HEK293 (cell line): ENCODE results near the gene ZDHHC3.

ENCODE experiments used
- RBAK ChIP-seq: fragments of 450-650 bp; formaldehyde crosslinking; IDR thresholded peaks from 2 replicates; pipeline ENCODE4 v1.5.1; 2016; ENCODE audit warnings: missing biosample characterization, missing genetic modification characterization
- SP7 ChIP-seq: fragments of 450-650 bp; formaldehyde crosslinking; IDR thresholded peaks from 2 replicates; pipeline ENCODE4 v1.5.1; 2016; ENCODE audit warnings: missing biosample characterization, missing genetic modification characterization
- YY1 ChIP-seq: fragments of 450-650 bp; formaldehyde crosslinking; IDR thresholded peaks from 2 replicates; pipeline ENCODE4 v1.5.1; 2018; ENCODE audit warnings: missing biosample characterization, missing genetic modification characterization
- YY2 ChIP-seq: fragments of 450-650 bp; formaldehyde crosslinking; IDR thresholded peaks from 2 replicates; pipeline ENCODE4 v1.5.1; 2016; ENCODE audit warnings: missing biosample characterization, missing genetic modification characterization
- ZEB2 ChIP-seq: fragments of 450-650 bp; formaldehyde crosslinking; IDR thresholded peaks from 2 replicates; pipeline ENCODE4 v1.5.1; 2016; ENCODE audit warnings: missing biosample characterization, missing genetic modification characterization
- ZNF19 ChIP-seq: fragments of 450-650 bp; formaldehyde crosslinking; IDR thresholded peaks from 2 replicates; pipeline ENCODE4; 2016; ENCODE audit warnings: missing biosample characterization, missing genetic modification characterization, low read depth
- ZNF2 ChIP-seq: fragments of 450-650 bp; formaldehyde crosslinking; IDR thresholded peaks from 2 replicates; pipeline ENCODE4 v1.5.1; 2016; ENCODE audit warnings: missing biosample characterization, missing genetic modification characterization
- ZNF274 ChIP-seq, 2 experiments: fragments of 200-500 bp in 1 of 2; fragments of 450-650 bp in 1 of 2; sonication (Bioruptor generic) in 1 of 2; formaldehyde crosslinking in 1 of 2; IDR thresholded peaks; 2 replicates each; pipeline versions ENCODE4 v1.5.1 to v1.6.1; 2014 to 2016; ENCODE audit warnings: borderline replicate concordance in 1 of 2, inconsistent platforms in 1 of 2, low read length in 1 of 2, missing biosample characterization in 1 of 2, missing genetic modification characterization in 1 of 2
- ZNF510 ChIP-seq: fragments of 450-650 bp; formaldehyde crosslinking; IDR thresholded peaks from 2 replicates; pipeline ENCODE4 v1.5.1; 2018; ENCODE audit warnings: mild to moderate bottlenecking, missing genetic modification characterization, missing biosample characterization; ENCODE audit not compliant: insufficient replicate concordance
- ZNF560 ChIP-seq: fragments of 450-650 bp; formaldehyde crosslinking; IDR thresholded peaks from 2 replicates; pipeline ENCODE4 v1.5.1; 2017; ENCODE audit warnings: missing biosample characterization, missing genetic modification characterization, borderline replicate concordance
- ZNF747 ChIP-seq: fragments of 450-650 bp; formaldehyde crosslinking; IDR thresholded peaks from 2 replicates; pipeline ENCODE4 v1.5.1; 2016; ENCODE audit warnings: missing biosample characterization, missing genetic modification characterization
- TF ChIP-seq, protein P1 (sequence below): fragments of 450-650 bp; formaldehyde crosslinking; IDR thresholded peaks from 2 replicates; pipeline ENCODE4 v1.5.1; 2016; ENCODE audit warnings: missing biosample characterization, missing genetic modification characterization

DNA sequence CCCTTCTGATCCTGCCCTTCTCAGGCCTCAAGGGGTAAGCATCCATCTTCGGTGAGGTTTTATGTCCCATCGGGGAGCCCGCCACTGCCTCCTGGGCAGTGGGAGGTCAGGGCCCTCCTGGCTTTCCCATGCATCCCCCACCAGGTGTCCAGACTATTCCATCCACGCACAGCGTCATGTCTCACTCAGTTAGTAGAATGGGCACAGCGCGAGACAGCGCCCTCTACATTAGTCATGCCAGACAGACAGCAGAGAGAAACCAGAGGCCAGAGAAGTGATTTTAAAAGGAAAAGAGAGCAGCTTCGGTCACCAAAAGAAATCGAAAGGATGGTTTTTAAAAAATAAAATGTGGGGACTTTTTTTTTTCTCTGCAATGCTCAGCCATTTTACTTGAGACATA, 49.8 kb downstream of the ZDHHC3 start:
- TF ChIP-seq, protein P1, sequence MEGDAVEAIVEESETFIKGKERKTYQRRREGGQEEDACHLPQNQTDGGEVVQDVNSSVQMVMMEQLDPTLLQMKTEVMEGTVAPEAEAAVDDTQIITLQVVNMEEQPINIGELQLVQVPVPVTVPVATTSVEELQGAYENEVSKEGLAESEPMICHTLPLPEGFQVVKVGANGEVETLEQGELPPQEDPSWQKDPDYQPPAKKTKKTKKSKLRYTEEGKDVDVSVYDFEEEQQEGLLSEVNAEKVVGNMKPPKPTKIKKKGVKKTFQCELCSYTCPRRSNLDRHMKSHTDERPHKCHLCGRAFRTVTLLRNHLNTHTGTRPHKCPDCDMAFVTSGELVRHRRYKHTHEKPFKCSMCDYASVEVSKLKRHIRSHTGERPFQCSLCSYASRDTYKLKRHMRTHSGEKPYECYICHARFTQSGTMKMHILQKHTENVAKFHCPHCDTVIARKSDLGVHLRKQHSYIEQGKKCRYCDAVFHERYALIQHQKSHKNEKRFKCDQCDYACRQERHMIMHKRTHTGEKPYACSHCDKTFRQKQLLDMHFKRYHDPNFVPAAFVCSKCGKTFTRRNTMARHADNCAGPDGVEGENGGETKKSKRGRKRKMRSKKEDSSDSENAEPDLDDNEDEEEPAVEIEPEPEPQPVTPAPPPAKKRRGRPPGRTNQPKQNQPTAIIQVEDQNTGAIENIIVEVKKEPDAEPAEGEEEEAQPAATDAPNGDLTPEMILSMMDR (tag by site-specific recombination), result no peak
- TF ChIP-seq YY2 (tag by site-specific recombination), result no peak
- no peak for TF ChIP-seq YY1 (tag by site-specific recombination)
- no peak for TF ChIP-seq ZNF2 (tag by site-specific recombination)
- TF ChIP-seq SP7 (tag by site-specific recombination), result no peak
- no peak for TF ChIP-seq ZNF19 (tag by site-specific recombination)
- no peak for TF ChIP-seq ZNF510 (tag by site-specific recombination)
- no peak for TF ChIP-seq RBAK
- TF ChIP-seq ZEB2 (tag by site-specific recombination), result no peak
- no peak for TF ChIP-seq ZNF560
- no peak for TF ChIP-seq ZNF747 (tag by site-specific recombination)
- no peak for TF ChIP-seq ZNF274 (IDR thresholded peaks at IDR 0.05; ENCODE audit: low read length)
- TF ChIP-seq ZNF274 (tag by site-specific recombination; IDR thresholded peaks at IDR 0.05; ENCODE audit: borderline replicate concordance), result no peak
